ENCODE data around the gene HAAO.

GRCh38 chr2:42795275-42795674 lies 2.9 kb upstream of the HAAO start:
- TF ChIP-seq EZH2 (IDR thresholded peaks at IDR 0.05; ENCODE audit: low read depth, unreplicated experiment) (no peak), CTCF (conservative IDR thresholded peaks at IDR 0.05; ENCODE audit: low read depth in 2 of 2) (no peak), POLR2AphosphoS5 (IDR thresholded peaks at IDR 0.05; ENCODE audit: low read depth) (no peak), EZH2phosphoT487 (IDR thresholded peaks at IDR 0.05; ENCODE audit: unreplicated experiment) (no peak), ZNF331 (CRISPR knock-in tag; IDR thresholded peaks at IDR 0.05; ENCODE audit: low read depth) (no peak), REST (IDR thresholded peaks at IDR 0.05; ENCODE audit: unreplicated experiment) (no peak), CREB1 (CRISPR knock-in tag; IDR thresholded peaks at IDR 0.05; ENCODE audit: low read depth) (no peak), STAT1 (IDR thresholded peaks at IDR 0.05; ENCODE audit: unreplicated experiment) (no peak)
